ENCODE data around the gene KCNH1.

The KCNH1 gene

GRCh38 chr1:210746024-210746731 is 387.8 kb downstream of the KCNH1 start:
- no peak for TF ChIP-seq CTCF (IDR thresholded peaks at IDR 0.05)

- TF ChIP-seq CTCF (IDR thresholded peaks at IDR 0.05), result no peak
These were observed 390.9 kb downstream of the KCNH1 start for GRCh38 chr1:210743038-210743437.

DNA sequence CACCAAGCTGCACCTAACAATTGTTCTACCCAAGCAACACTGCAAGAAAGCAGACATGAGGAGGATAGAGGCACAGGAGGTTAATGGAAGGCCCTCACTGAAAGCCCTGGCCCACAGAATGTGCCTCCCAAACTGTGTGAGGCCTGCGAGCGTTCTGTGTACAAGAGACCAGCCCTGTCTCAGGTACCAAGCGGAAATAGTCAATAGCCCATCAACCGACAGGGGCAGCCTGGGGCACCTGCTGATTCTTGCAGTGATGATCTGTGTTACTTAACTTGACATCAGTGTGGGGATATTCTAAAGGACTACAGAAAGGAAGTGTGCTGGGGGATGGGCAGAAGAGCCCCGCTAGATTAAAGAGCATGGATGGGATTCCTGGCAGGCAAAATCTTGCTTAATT is 392.4 kb downstream of the KCNH1 start:
- no peak for TF ChIP-seq CTCF (IDR thresholded peaks at IDR 0.05)

DNA sequence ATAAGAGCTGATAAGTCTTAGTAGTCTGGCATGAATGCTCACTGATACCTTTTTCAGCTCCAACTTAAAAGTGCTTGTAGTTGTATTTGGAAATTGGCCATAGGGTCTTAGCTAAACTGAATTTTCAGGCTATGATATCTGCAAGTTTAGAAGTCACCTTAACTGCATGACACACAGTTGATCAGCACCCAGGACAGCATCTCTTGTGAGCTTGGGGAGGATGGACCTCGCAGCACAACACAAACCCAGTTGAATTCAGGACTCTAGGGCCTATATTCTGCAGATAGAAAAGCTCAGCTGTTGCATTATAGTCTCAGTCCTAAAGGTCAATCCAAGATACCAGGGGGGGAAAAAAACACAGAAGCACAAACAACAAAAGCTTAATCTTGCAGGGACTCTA is 394.3 kb downstream of the KCNH1 start:
- TF ChIP-seq CTCF (IDR thresholded peaks at IDR 0.05), result no peak

DNA sequence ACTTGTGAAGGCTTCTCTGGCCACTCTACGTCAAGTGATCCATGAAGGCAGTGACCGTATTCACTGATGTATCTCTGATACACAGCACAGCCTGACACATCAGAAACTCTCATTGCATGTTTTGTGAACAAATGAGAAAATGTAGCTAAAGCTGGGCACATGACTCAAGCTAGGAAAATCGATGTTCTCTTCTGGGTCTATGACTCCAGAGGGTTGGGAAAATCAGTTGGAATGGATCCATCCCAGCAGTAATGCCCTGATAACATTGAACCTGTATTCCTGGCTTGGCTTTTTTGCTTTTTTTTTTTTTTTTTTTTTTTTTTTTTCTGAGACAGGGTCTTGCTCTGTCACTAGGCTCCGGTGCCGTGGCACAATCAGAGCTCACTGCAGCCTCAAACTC is 395.7 kb downstream of the KCNH1 start:
- no peak for TF ChIP-seq CTCF (IDR thresholded peaks at IDR 0.05)

- TF ChIP-seq CTCF (IDR thresholded peaks at IDR 0.05), result no peak
These were observed 397.2 kb downstream of the KCNH1 start for GRCh38 chr1:210736713-210737112.

DNA sequence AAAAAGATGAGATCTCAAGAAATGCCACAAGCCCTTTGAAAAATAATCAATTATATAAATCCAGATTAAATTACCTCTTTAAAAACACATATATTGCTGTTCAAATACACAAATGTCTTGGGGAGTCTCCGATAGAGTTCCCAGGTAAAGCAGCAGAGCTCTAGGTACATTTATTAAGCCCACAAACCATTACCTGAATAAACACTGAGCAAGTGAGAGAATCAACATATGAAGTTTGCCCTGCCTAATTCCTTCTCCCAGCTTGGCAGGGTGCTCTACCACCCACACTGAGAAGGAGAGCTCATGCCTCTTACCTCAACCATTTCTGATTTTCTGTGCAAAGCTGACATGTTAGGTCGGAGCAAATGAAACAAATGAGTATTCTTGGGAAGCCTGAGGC is 402.4 kb downstream of the KCNH1 start:
- TF ChIP-seq CTCF (IDR thresholded peaks at IDR 0.05), result no peak

DNA sequence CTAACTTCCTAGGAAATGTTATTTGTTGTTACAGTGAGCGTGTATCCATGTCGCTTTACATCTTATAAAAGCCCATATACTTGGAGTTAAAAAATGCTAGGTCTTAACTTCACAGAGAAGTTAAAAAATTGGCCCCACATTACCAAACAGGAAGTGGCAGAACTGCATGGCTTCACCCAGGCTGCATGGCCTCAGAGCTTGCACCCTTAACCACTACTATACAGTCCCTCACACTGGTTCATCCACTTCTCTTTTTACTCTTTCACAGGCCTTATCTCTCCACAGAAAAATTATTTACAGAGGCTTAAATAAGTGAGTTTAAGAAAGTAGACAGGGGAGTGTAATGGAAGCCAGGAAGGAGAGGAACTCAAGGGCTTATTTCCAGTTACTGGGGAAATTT is 402.8 kb downstream of the KCNH1 start:
- no peak for TF ChIP-seq CTCF (IDR thresholded peaks at IDR 0.05)
